Panc1 (cell line): ENCODE measurements around the gene RBM19.

Experiments used
- CTCF ChIP-seq: fragments of 450-650 bp; IDR thresholded peaks from 2 replicates; pipeline ENCODE4 v1.5.1; 2017; ENCODE audit warnings: mild to moderate bottlenecking
- POLR2AphosphoS5 ChIP-seq: IDR thresholded peaks from 2 replicates; pipeline ENCODE4 v1.6.1; 2012; ENCODE audit warnings: mild to moderate bottlenecking, low read depth, low read length, moderate library complexity

DNA sequence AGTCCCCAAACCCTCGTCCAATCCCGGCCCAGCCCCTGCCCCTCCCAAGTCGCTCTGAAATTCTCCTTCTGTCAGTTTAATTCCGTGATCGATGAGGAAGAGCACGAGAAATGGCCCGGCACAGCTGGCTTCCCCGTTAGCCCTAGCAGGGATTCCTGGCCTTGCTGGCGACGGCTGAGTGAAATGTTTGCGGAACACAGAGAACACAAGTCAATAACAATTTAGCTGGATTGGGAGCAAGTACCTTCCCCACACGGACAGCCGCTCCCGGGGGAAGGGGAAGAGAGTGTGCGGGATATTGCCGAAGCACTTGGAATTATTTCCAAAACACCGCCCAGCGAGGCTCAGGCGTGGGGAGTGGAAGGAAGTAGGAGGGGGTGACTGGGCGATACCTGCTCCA lies 134.6 kb downstream of the RBM19 start:
- TF ChIP-seq POLR2AphosphoS5 = no peak
- no peak for TF ChIP-seq CTCF
